GM19099 (cell line): ENCODE results near the gene AVPI1.

Source experiments
- POLR2A ChIP-seq: IDR thresholded peaks from 3 replicates; pipeline ENCODE4 v1.6.1; 2011; ENCODE audit warnings: low read depth; ENCODE audit not compliant: insufficient read length; ENCODE audit errors: extremely low read depth

Gene AVPI1

GRCh38 chr10:97667463-97667862 lies 19.6 kb downstream of the AVPI1 start:
- no peak for TF ChIP-seq POLR2A

- TF ChIP-seq POLR2A: no peak
Observed at GRCh38 chr10:97666992-97667391, 20.0 kb downstream of the AVPI1 start.

GRCh38 chr10:97664282-97664850 lies 22.7 kb downstream of the AVPI1 start:
- no peak for TF ChIP-seq POLR2A

GRCh38 chr10:97659589-97659988 lies 27.5 kb downstream of the AVPI1 start:
- TF ChIP-seq POLR2A: no peak

- no peak for TF ChIP-seq POLR2A
Observed at GRCh38 chr10:97656777-97657176, 30.3 kb downstream of the AVPI1 start.

GRCh38 chr10:97651773-97652172 lies 35.3 kb downstream of the AVPI1 start:
- TF ChIP-seq POLR2A: no peak

GRCh38 chr10:97650726-97651125 lies 36.3 kb downstream of the AVPI1 start:
- TF ChIP-seq POLR2A: no peak

GRCh38 chr10:97648562-97649404 lies 38.3 kb downstream of the AVPI1 start:
- TF ChIP-seq POLR2A: no peak

GRCh38 chr10:97647556-97647955 lies 39.5 kb downstream of the AVPI1 start:
- no peak for TF ChIP-seq POLR2A

GRCh38 chr10:97644936-97645335 lies 42.1 kb downstream of the AVPI1 start:
- no peak for TF ChIP-seq POLR2A

- no peak for TF ChIP-seq POLR2A
Observed at GRCh38 chr10:97643441-97643985, 43.5 kb downstream of the AVPI1 start.

GRCh38 chr10:97640868-97641811 lies 45.9 kb downstream of the AVPI1 start:
- no peak for TF ChIP-seq POLR2A

GRCh38 chr10:97640174-97640867 lies 46.7 kb downstream of the AVPI1 start, which contains the start of gene PI4K2A:
PI4K2A (plus strand) TSS chr10:97640671; CDS start chr10:97640743, 72 bp downstream.
- TF ChIP-seq POLR2A: peak; percentile 69

- no peak for TF ChIP-seq POLR2A
Observed at GRCh38 chr10:97635577-97635976, 51.5 kb downstream of the AVPI1 start.
